Immature natural killer cell (primary cell): Measurements from ENCODE around the gene SGCD. TPM values are rescaled to one million over a fixed set of nuclear protein-coding genes. Genes with fewer than 3 reads are reported as not detected.
"Not testable (repeated sequence)": the region's sequence is repeated elsewhere in the genome, so short reads cannot be mapped to it uniquely, and the experiment has no call there.

ENCODE experiments used
- DNase-seq, 3 donors: peaks; one replicate each; pipeline ENCODE4 v3.0.0; 2022; ENCODE audit warnings: mixed read lengths in 1 of 3
- H3K27ac Mint-ChIP-seq, 6 donors: one replicate each; pipeline ENCODE4 v1.8.0; 2020; ENCODE audit warnings: mixed read lengths in 6 of 6, mild to moderate bottlenecking in 5 of 6, inconsistent platforms in 4 of 6, moderate library complexity in 3 of 6
- H3K27me3 Mint-ChIP-seq, 3 donors: one replicate each; pipeline ENCODE4 v1.8.0; 2020 to 2021; ENCODE audit warnings: low read depth in 3 of 3, mild to moderate bottlenecking in 3 of 3, mixed read lengths in 3 of 3, moderate library complexity in 3 of 3, inconsistent platforms in 1 of 3
- H3K36me3 Mint-ChIP-seq, 3 donors: one replicate each; pipeline ENCODE4 v1.8.0; 2020; ENCODE audit warnings: mixed read lengths in 3 of 3, inconsistent platforms in 2 of 3, mild to moderate bottlenecking in 2 of 3
- H3K4me1 Mint-ChIP-seq, 2 donors: one replicate each; pipeline ENCODE4 v1.8.0; 2020; ENCODE audit warnings: inconsistent platforms in 2 of 2, mild to moderate bottlenecking in 2 of 2, mixed read lengths in 2 of 2, moderate library complexity in 1 of 2
- H3K4me3 Mint-ChIP-seq, 5 donors: one replicate each; pipeline ENCODE4 v1.8.0; 2020; ENCODE audit warnings: mild to moderate bottlenecking in 5 of 5, mixed read lengths in 5 of 5, inconsistent platforms in 3 of 5, moderate library complexity in 3 of 5
- H3K9me3 Mint-ChIP-seq, 6 donors: one replicate each; pipeline ENCODE4 v1.8.0; 2020; ENCODE audit warnings: mild to moderate bottlenecking in 6 of 6, mixed read lengths in 6 of 6, inconsistent platforms in 4 of 6, moderate library complexity in 3 of 6
- polyA plus RNA-seq, 3 donors: library from polyadenylated mRNA; unstranded; fragments of 300-500 nt; fragmentation: Illumina TruSeq; gene quantifications; one replicate each; pipeline ENCODE4 v1.2.3, GENCODE V29; 2021

The SGCD gene
- polyA plus RNA-seq, 3 donors from 2014 or later = 0.09 to 0.34 TPM; not detected in 1

- no peak overlapping the region for H3K27ac Mint-ChIP-seq
- H3K9me3 Mint-ChIP-seq = peaks cover 0 to 5% (median 0%) of the 10 kb centered on the region in 6 donors
- DNase-seq = no peak
- peaks cover 0 to 6% (median 0%) of the 10 kb centered on the region in 3 donors for H3K36me3 Mint-ChIP-seq
- H3K4me3 Mint-ChIP-seq = no peak overlapping the region
- peaks cover 7 to 8% (median 8%) of the 10 kb centered on the region in 3 donors for H3K27me3 Mint-ChIP-seq
- no peaks in the 10 kb centered on the region for H3K4me1 Mint-ChIP-seq
These were observed 320.1 kb downstream of the SGCD start for GRCh38 chr5:156647034-156647451.

GRCh38 chr5:156654444-156654843 is 327.5 kb downstream of the SGCD start:
- Mint-ChIP-seq H3K4me3 (no peak overlapping the region), H3K36me3 (no peaks in the 10 kb centered on the region), H3K4me1 (no peaks in the 10 kb centered on the region), H3K9me3 (peaks cover 0 to 1% (median 0%) of the 10 kb centered on the region in 6 donors), H3K27ac (no peak overlapping the region), H3K27me3 (peaks cover 0 to 9% (median 6%) of the 10 kb centered on the region in 3 donors)
- no peak for DNase-seq

DNA sequence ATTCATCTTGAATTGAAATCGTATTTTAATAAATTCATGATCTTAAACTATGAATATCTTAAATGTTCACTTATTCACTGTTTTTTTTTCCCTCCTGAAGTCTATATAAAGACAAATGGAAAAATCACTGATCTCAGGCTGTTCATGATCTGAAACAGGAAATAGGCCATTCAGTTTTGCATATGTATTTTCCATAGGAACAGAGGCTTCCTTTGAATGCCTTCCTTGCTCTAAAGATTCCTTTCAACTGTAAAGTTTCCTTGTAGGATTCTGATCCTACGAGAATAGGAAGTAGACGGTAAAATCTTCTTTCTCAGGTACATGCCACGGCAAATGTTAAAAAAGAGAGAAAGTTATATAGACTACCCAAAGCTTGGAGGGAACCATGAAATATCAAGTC is 328.8 kb downstream of the SGCD start:
- Mint-ChIP-seq H3K27ac (no peak overlapping the region), H3K4me3 (no peak overlapping the region), H3K4me1 (no peaks in the 10 kb centered on the region), H3K9me3 (peaks cover 0 to 1% (median 0%) of the 10 kb centered on the region in 6 donors), H3K36me3 (no peaks in the 10 kb centered on the region), H3K27me3 (peaks cover 0 to 6% (median 6%) of the 10 kb centered on the region in 3 donors)
- no peak for DNase-seq

DNA sequence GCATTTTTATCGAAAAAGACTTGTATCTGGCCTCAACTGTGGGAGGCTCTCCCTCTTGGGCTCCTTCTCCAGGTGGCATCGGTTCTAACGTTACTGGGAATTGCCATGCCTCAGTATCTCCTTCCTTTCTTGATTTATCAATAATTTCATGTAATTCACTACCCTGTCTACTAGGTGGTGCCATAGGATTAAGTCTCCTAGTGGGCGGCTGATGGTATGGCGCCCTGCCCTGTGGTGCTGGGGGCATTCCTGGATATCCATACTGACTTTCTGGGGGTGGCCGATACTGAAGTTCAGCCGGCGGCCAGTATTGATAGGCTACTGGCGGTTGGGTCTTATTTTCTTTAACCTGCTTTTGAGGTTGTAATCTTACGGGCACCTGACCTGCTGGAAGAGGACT is 337.9 kb downstream of the SGCD start:
- DNase-seq = peak in 1 of 3 donors; percentile 19
- not testable (repeated sequence) for H3K4me3 Mint-ChIP-seq

GRCh38 chr5:156666686-156667085 is 339.7 kb downstream of the SGCD start:
- not testable (repeated sequence) for H3K36me3 Mint-ChIP-seq, H3K9me3 Mint-ChIP-seq, H3K4me1 Mint-ChIP-seq, DNase-seq, H3K27me3 Mint-ChIP-seq, H3K27ac Mint-ChIP-seq, H3K4me3 Mint-ChIP-seq

More for the DNA sequence above, 337.9 kb downstream of the SGCD start:
- not testable (repeated sequence) for H3K36me3 Mint-ChIP-seq, H3K27me3 Mint-ChIP-seq, H3K4me1 Mint-ChIP-seq, H3K9me3 Mint-ChIP-seq, H3K27ac Mint-ChIP-seq

GRCh38 chr5:156667616-156668015 is 340.7 kb downstream of the SGCD start:
- Mint-ChIP-seq H3K27ac (no peak overlapping the region), H3K4me1 (no peaks in the 10 kb centered on the region), H3K9me3 (no peaks in the 10 kb centered on the region), H3K27me3 (peaks cover 0 to 2% (median 0%) of the 10 kb centered on the region in 3 donors), H3K4me3 (no peak overlapping the region), H3K36me3 (no peaks in the 10 kb centered on the region)
- DNase-seq = no peak

GRCh38 chr5:156669416-156669815 is 342.5 kb downstream of the SGCD start:
- DNase-seq = no peak
- Mint-ChIP-seq H3K36me3 (no peaks in the 10 kb centered on the region), H3K27ac (no peak overlapping the region), H3K9me3 (no peaks in the 10 kb centered on the region), H3K4me3 (no peak overlapping the region), H3K27me3 (peaks cover 0 to 4% (median 2%) of the 10 kb centered on the region in 3 donors), H3K4me1 (no peaks in the 10 kb centered on the region)

DNA sequence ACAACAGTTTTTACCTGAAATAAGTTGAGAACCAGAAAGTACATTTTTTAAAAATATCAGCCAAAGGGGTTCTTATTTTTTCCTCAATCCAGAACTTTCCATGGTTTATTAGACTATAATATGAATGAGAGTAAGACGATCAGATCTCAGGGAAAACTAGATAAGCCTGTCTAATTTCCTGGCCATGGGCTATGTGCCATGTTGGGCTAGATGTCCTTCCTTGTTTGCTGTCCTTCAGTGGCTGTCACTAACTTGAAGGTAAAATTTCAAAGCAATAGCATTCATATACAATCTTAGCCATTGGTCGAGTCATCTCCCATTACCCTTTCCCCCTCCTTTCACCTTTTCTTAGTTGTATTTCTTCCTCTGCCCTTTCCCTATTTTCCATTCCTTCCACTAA is 343.7 kb downstream of the SGCD start:
- Mint-ChIP-seq H3K27me3 (peaks cover 0 to 4% (median 2%) of the 10 kb centered on the region in 3 donors), H3K4me3 (no peak overlapping the region), H3K4me1 (no peaks in the 10 kb centered on the region), H3K9me3 (no peaks in the 10 kb centered on the region), H3K36me3 (no peaks in the 10 kb centered on the region), H3K27ac (peak overlapping the region in 2 of 6 donors; percentile 23 to 60)
- no peak for DNase-seq

GRCh38 chr5:156675395-156675794 is 348.4 kb downstream of the SGCD start:
- H3K27ac Mint-ChIP-seq = no peak overlapping the region
- no peaks in the 10 kb centered on the region for H3K36me3 Mint-ChIP-seq
- no peak for DNase-seq
- no peak overlapping the region for H3K4me3 Mint-ChIP-seq
- H3K4me1 Mint-ChIP-seq = no peaks in the 10 kb centered on the region
- H3K27me3 Mint-ChIP-seq = peaks cover 0 to 4% (median 2%) of the 10 kb centered on the region in 3 donors
- no peaks in the 10 kb centered on the region for H3K9me3 Mint-ChIP-seq

DNA sequence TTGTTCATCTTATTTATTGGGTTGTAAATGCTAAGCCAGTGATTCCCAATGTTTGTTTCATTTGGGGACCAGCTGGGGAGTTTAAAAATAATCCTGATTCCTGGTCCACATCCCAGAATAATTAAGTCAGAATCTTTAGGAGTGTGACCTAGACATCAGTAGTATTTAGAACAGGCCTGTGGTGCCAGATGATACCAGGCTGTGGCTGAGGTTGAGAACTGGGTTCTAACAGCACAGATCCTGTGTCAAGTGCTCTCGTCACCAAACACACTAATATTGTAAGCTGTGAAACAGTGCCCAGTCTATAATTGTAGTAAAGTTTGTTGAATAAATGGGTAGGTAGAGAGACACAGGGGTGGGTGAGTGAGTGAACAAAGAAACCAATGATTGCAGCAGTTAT is 351.0 kb downstream of the SGCD start:
- Mint-ChIP-seq H3K4me1 (no peaks in the 10 kb centered on the region), H3K4me3 (no peak overlapping the region), H3K27ac (no peak overlapping the region), H3K36me3 (no peaks in the 10 kb centered on the region), H3K9me3 (no peaks in the 10 kb centered on the region), H3K27me3 (peaks cover 0 to 4% (median 3%) of the 10 kb centered on the region in 3 donors)
- DNase-seq = no peak

GRCh38 chr5:156678484-156678883 is 351.5 kb downstream of the SGCD start:
- Mint-ChIP-seq H3K9me3 (no peaks in the 10 kb centered on the region), H3K4me1 (no peaks in the 10 kb centered on the region), H3K36me3 (no peaks in the 10 kb centered on the region), H3K4me3 (no peak overlapping the region), H3K27me3 (peaks cover 0 to 4% (median 3%) of the 10 kb centered on the region in 3 donors), H3K27ac (no peak overlapping the region)
- DNase-seq = no peak

DNA sequence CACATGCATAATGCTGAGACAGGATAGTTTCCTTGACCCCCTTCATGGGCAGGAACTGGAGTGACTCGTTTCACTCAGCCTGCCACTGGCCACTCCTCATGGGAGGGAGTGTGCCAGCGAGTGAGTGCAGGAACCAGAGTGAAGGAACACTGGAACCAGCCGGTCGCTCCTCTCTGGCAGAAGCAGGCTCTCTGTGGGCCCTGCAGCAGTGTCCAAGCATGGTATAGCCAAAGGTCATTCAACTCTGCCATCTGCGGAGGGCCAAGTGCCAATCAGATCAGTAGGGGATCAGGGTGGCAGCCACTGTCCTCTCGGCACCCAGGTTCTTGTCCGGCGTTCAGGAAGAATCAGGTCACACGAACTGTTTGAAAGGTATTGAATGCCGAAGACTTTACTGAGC is 353.9 kb downstream of the SGCD start:
- Mint-ChIP-seq H3K36me3 (no peaks in the 10 kb centered on the region), H3K27me3 (peaks cover 0 to 5% (median 3%) of the 10 kb centered on the region in 3 donors), H3K9me3 (no peaks in the 10 kb centered on the region), H3K4me3 (no peak overlapping the region), H3K27ac (no peak overlapping the region), H3K4me1 (no peaks in the 10 kb centered on the region)
- no peak for DNase-seq

- no peak for DNase-seq
- no peaks in the 10 kb centered on the region for H3K36me3 Mint-ChIP-seq
- no peaks in the 10 kb centered on the region for H3K4me1 Mint-ChIP-seq
- H3K9me3 Mint-ChIP-seq = no peaks in the 10 kb centered on the region
- H3K27me3 Mint-ChIP-seq = peaks cover 0 to 5% (median 3%) of the 10 kb centered on the region in 3 donors
- H3K27ac Mint-ChIP-seq = no peak overlapping the region
- no peak overlapping the region for H3K4me3 Mint-ChIP-seq
These were observed 354.3 kb downstream of the SGCD start for GRCh38 chr5:156681265-156681664.

GRCh38 chr5:156682971-156683370 is 356.0 kb downstream of the SGCD start:
- H3K27me3 Mint-ChIP-seq = peaks cover 0 to 8% (median 3%) of the 10 kb centered on the region in 3 donors
- no peak overlapping the region for H3K4me3 Mint-ChIP-seq
- H3K36me3 Mint-ChIP-seq = no peaks in the 10 kb centered on the region
- no peaks in the 10 kb centered on the region for H3K9me3 Mint-ChIP-seq
- H3K4me1 Mint-ChIP-seq = no peaks in the 10 kb centered on the region
- DNase-seq = no peak
- no peak overlapping the region for H3K27ac Mint-ChIP-seq

GRCh38 chr5:156683509-156683908 is 356.5 kb downstream of the SGCD start:
- peaks cover 3 to 12% (median 4%) of the 10 kb centered on the region in 3 donors for H3K27me3 Mint-ChIP-seq
- DNase-seq = no peak
- no peaks in the 10 kb centered on the region for H3K36me3 Mint-ChIP-seq
- H3K4me1 Mint-ChIP-seq = no peaks in the 10 kb centered on the region
- H3K9me3 Mint-ChIP-seq = no peaks in the 10 kb centered on the region
- H3K27ac Mint-ChIP-seq = no peak overlapping the region
- no peak overlapping the region for H3K4me3 Mint-ChIP-seq
